ENCODE data around the gene DHRS13. TPM values are rescaled to one million over a fixed set of nuclear protein-coding genes. Genes with fewer than 3 reads are reported as not detected.

Gene DHRS13
- polyA plus RNA-seq, 2 of the 4 experiments (the other 2 are of a cell fraction) = 4.8 to 7.0 TPM

- TF ChIP-seq CHD4 (IDR thresholded peaks at IDR 0.05; ENCODE audit: borderline replicate concordance) (no peak), MYC (IDR thresholded peaks at IDR 0.05; ENCODE audit: borderline replicate concordance, low read length) (no peak; the same call in 1 of the 2 replicates), CEBPB (IDR thresholded peaks at IDR 0.05) (peak; percentile 76 to 78; a peak in 3 of 4 replicates), PHF8 (IDR thresholded peaks at IDR 0.05; ENCODE audit: borderline replicate concordance, low read depth) (peak; percentile 52; the same call in 1 of the 2 replicates), RFX5 (IDR thresholded peaks at IDR 0.05) (0 out of 2 replicates have a peak, but pooled peaks have one; percentile 20), CHD2 (IDR thresholded peaks at IDR 0.05; ENCODE audit: low read length, partially characterized antibody) (no peak), FOSB (CRISPR knock-in tag; IDR thresholded peaks at IDR 0.05) (no peak), ESRRA (IDR thresholded peaks at IDR 0.05; ENCODE audit: borderline replicate concordance, low read length) (no peak), ZNF302 (CRISPR knock-in tag; IDR thresholded peaks at IDR 0.05) (no peak), FOXS1 (CRISPR knock-in tag; IDR thresholded peaks at IDR 0.05) (no peak), MAZ (IDR thresholded peaks at IDR 0.05; ENCODE audit: borderline replicate concordance, low read depth, low read length) (no peak), BCL3 (IDR thresholded peaks at IDR 0.05) (peak; percentile 50; the same call in 1 of the 3 replicates), RAD21 (conservative IDR thresholded peaks at IDR 0.05 in 1 of 2, IDR thresholded peaks at IDR 0.05 in 1 of 2) (no peak), HEYL (CRISPR knock-in tag; IDR thresholded peaks at IDR 0.05) (no peak), HMGXB4 (CRISPR knock-in tag; IDR thresholded peaks at IDR 0.05; ENCODE audit: borderline replicate concordance) (0 out of 2 replicates have a peak, but pooled peaks have one; percentile 14), TFCP2L1 (CRISPR knock-in tag; IDR thresholded peaks at IDR 0.05) (no peak), HOXA7 (CRISPR knock-in tag; IDR thresholded peaks at IDR 0.05) (no peak), HDAC2 (IDR thresholded peaks at IDR 0.05) (no peak), E2F6 (IDR thresholded peaks at IDR 0.05; ENCODE audit: borderline replicate concordance, low read depth) (no peak), MAX (IDR thresholded peaks at IDR 0.05) (peak; percentile 3), HOXB5 (CRISPR knock-in tag; IDR thresholded peaks at IDR 0.05) (no peak), RNF2 (IDR thresholded peaks at IDR 0.05; ENCODE audit: borderline replicate concordance, low read depth) (no peak)
Observed at GRCh38 chr17:28896884-28897768, 5.8 kb downstream of the DHRS13 start, which contains the start of gene FLOT2 (continued).

GRCh38 chr17:28896491-28896883 lies 6.4 kb downstream of the DHRS13 start:
- peak overlapping the region; percentile 84 for H3K4me2 ChIP-seq
- H3K4me3 ChIP-seq = peak overlapping the region; percentile 70
- no peaks in the 10 kb centered on the region for H3K9me3 ChIP-seq
- FAIRE-seq (no peak), DNase-seq (ENCODE audit: low read depth in 1 of 2, low spot score in 1 of 2) (no peak), ATAC-seq (peak in 1 of 2 experiments; percentile 16; a peak in 3 of 6 replicates)
- H3K4me1 ChIP-seq = peaks cover 19% of the 10 kb centered on the region
- H3K27ac ChIP-seq = peak overlapping the region; percentile 87 to 97
- ChIA-PET CTCF (interaction anchor here (0.8 to 34.7 kb wide), 14 partner anchors 14 to 169 kb away, joined by 3 to 685 read pairs (median 4); partner anchors contain the start of genes NEK8 and TLCD1), POLR2A (interaction anchor here (1.4 to 2.0 kb wide), 2 partner anchors 15 to 55 kb away, joined by 5 read pairs; partner anchors contain the start of gene PHF12)
- 41% methylated on average over 5 of the region's 5 CpGs for WGBS (ENCODE audit: missing lambda C conversion rate)
- TF ChIP-seq EP300 (IDR thresholded peaks at IDR 0.05) (no peak), HOXA7 (CRISPR knock-in tag; IDR thresholded peaks at IDR 0.05) (no peak), HEYL (CRISPR knock-in tag; IDR thresholded peaks at IDR 0.05) (no peak), ZNF302 (CRISPR knock-in tag; IDR thresholded peaks at IDR 0.05) (no peak), RNF2 (IDR thresholded peaks at IDR 0.05; ENCODE audit: borderline replicate concordance, low read depth) (no peak), MAFK (IDR thresholded peaks at IDR 0.05; ENCODE audit: partially characterized antibody) (no peak), JUN (IDR thresholded peaks at IDR 0.05) (no peak), ATOH8 (CRISPR knock-in tag; IDR thresholded peaks at IDR 0.05; ENCODE audit: low read depth) (no peak), PBX3 (IDR thresholded peaks at IDR 0.05) (no peak), RAD21 (conservative IDR thresholded peaks at IDR 0.05 in 1 of 2, IDR thresholded peaks at IDR 0.05 in 1 of 2) (no peak), ZFP36 (IDR thresholded peaks at IDR 0.05; ENCODE audit: borderline replicate concordance, partially characterized antibody) (no peak), E2F6 (IDR thresholded peaks at IDR 0.05; ENCODE audit: borderline replicate concordance, low read depth) (no peak), NR3C1 (IDR thresholded peaks at IDR 0.05) (no peak), HOXB13 (CRISPR knock-in tag; IDR thresholded peaks at IDR 0.05; ENCODE audit: low read depth) (no peak)

All from A549 (cell line).